ENCODE results near the gene ANKUB1.
"Not testable (repeated sequence)": the region's sequence is repeated elsewhere in the genome, so short reads cannot be mapped to it uniquely, and the experiment has no call there.

The ANKUB1 gene

GRCh38 chr3:149792452-149793270 is at the start of gene ANKUB1:
Gene ANKUB1, minus strand, starts transcription at chr3:149792554. Its CDS starts 188 bp downstream, at chr3:149792366.
- no peak for DNase-seq

DNA sequence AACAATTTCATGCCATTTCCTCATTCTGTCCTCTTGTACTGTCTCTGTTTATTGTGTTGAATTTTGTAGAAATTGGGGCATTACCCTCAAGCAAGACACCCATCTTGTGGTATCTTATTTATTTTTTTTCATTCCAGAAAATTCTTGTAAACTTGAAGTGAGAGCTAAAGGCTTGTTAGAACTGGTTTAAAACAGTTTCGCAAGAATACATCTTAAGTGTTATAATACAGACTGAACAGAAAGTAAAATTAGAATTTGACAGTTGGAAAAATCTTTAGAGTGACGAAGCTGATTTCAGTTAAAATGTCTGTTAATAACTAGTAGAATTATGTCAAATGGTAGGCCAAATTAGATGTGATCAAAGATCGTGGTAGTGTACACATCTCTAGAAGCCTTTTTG is 47.5 kb upstream of the ANKUB1 start:
- DNase-seq, result no peak

DNA sequence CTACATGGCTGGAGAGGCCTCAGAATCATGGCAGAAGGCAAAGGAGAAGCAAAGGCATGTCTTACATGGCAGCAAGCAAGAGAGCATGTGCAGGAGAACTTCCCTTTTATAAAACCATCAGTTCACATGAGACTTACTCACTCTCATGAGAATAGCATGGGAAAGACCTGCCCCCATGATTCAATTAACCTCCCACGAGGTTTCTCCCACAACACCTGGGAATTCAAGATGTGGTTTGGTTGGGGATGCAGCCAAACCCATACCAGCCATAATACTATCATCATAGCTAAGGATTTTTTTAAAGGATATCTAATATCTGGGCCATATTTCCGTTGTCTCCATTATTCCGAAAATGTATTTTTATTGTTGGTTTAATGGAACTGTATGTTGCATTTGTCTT is 47.1 kb upstream of the ANKUB1 start:
- not testable (repeated sequence) for DNase-seq

- DNase-seq, result not testable (repeated sequence)
Measured at GRCh38 chr3:149838491-149838890, 46.1 kb upstream of the ANKUB1 start.

DNA sequence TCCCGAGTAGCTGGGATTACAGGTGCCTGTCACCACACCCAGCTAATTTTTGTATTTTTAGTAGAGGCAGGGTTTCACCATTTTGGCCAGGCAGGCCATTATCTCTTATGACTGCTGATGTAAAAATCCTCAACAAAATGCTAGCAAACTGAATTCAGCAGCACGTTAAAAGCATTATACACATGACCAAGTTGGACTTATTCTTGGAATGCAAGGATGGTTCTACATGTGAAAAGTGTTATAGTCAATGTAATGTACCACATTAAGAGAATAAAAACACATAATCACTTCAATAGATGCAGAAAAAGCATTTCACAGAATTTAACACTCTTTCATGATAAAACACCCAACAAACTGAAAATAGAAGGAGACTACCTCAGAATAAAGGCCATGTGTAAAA is 40.9 kb upstream of the ANKUB1 start:
- no peak for DNase-seq

GRCh38 chr3:149832086-149832485 is 39.7 kb upstream of the ANKUB1 start:
- DNase-seq, result no peak

DNA sequence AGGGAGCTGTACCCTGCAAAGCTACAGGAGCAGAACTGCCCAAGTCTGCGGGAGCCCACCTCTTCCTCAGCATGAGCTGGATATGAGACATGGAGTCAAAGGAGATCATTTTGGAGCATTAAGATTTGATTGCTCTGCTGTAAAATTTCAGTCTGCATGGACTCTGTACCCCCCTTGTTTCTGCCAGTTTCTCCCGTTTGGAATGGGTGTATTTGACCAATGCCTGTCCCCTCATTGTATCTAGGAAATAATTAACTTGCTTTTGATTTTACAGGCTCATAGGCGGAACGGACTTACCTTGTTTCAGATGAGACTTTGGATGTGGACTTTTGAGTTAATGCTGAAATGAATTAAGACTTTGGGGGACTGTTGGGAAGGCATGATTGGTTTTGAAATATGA is 39.0 kb upstream of the ANKUB1 start:
- no peak for DNase-seq

GRCh38 chr3:149830902-149831301 is 38.5 kb upstream of the ANKUB1 start:
- no peak for DNase-seq

GRCh38 chr3:149829631-149830030 is 37.3 kb upstream of the ANKUB1 start:
- peak; percentile 50 to 66 (median 61) for DNase-seq

DNA sequence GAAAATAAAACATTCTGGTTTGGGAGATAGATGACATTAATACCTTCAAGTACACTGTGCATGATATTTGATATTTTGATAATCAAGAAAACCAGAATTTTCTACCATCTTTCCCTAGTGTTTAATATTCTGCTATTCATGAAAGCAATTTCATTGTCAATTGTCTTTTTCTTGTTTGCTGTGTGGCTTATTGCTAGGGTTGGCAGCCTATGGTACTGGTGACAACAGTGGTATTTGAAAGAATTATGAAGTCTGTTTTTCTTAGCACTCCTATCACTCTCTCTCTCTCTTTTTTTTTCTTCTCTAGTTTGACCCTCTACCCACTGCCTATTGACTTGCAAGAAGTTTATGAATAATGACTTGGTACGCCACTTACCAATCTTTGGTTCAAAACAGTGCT is 36.0 kb upstream of the ANKUB1 start:
- DNase-seq, result no peak

DNA sequence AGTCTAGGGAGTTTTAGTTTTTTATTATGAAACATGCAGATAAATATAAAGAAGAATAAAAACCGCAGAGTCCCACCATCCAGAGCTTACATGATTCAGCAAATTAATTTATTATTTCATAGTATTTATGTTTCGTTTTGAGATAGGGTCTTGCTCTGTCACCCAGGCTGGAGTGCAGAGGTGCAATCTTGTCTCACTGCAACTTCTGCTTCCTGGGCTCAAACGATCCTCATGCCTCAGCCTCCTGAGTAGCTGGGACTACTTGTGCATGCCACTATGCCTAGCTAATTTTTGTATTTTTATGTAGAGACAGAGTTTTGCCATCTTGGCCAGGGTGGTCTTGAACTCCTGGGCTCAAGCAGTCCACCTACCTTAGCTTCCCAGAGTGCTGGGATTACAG is 34.3 kb upstream of the ANKUB1 start:
- no peak for DNase-seq

DNA sequence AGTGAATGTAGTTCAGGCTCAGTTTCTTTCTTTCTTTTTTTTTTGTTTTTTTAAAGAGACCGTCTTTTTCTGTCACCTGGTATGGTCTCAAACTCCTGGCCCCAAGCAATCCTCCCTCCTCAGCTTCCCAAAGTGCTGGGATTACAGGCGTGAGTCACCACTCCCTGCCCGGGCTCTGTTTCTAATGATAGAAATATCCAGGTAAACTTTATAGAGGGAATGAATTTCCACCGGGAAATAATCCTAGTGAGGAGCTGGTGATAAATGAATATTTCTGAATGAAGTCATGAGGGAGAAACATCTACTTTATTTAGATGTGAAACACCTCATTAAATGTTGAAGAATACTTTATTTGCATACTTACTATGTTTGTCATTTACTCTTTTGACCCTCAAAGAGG is 27.8 kb upstream of the ANKUB1 start:
- DNase-seq, result no peak

GRCh38 chr3:149819432-149819831 is 27.1 kb upstream of the ANKUB1 start:
- DNase-seq, result no peak

DNA sequence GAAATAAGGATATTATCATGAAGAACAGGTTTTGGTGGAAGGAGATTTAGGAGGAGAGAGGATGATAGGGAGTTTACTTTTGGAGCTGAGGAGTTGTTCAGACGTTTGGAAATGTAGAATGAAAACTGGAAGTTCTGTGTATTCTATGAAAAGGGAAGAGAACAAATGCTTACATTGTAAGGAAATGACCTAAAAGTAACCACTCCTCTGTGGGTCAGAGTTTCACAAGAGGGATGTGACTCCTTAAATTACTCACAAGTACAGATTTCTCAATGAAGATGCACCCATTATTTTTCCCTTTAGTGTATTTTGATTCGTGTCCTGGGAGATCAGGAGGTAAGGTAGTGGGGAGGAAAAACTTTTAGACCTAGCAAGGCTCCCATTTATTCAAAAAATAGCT is 24.6 kb upstream of the ANKUB1 start:
- peak; percentile 79 to 98 (median 95) for DNase-seq

DNA sequence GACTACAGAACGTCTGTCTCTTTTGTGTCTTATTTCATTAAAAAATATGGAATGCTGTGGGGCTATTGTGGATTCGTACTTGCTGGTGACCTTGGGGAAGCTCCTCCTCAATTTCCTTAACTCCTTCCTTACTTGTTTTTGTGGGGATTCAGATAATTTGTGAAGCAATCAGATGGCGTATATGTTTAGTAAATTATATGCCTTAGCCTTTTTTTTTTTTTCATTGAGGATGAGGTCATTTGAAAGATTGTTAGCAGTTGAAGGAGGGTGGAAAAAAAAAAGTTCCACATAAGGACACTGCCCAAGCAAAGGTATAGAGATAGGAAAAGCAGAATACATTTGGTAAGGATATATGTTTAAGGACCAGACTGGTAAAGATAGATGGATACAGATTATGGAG is 24.0 kb upstream of the ANKUB1 start:
- peak; percentile 25 to 69 (median 57) for DNase-seq

- DNase-seq, result no peak
Measured at GRCh38 chr3:149815728-149816127, 23.4 kb upstream of the ANKUB1 start.

DNA sequence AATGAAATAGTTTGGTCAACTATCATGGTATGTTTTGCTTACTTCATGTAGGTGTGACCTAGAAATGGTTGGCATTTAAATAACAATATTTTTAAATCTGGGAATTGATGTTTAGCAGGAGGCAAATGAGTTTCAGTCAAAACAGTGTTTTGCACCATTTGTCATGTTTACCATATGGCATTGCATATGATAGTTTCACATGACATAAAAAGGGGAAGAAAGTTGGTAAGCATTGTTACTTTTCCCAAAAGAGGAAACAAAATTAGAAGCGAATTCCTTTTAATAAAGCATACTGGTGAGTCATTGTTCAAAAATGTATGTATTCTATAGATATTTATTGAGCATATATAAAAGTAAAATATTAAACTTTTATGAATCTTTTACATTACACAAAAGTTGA is 23.0 kb upstream of the ANKUB1 start:
- peak; percentile 61 to 92 (median 89) for DNase-seq

DNA sequence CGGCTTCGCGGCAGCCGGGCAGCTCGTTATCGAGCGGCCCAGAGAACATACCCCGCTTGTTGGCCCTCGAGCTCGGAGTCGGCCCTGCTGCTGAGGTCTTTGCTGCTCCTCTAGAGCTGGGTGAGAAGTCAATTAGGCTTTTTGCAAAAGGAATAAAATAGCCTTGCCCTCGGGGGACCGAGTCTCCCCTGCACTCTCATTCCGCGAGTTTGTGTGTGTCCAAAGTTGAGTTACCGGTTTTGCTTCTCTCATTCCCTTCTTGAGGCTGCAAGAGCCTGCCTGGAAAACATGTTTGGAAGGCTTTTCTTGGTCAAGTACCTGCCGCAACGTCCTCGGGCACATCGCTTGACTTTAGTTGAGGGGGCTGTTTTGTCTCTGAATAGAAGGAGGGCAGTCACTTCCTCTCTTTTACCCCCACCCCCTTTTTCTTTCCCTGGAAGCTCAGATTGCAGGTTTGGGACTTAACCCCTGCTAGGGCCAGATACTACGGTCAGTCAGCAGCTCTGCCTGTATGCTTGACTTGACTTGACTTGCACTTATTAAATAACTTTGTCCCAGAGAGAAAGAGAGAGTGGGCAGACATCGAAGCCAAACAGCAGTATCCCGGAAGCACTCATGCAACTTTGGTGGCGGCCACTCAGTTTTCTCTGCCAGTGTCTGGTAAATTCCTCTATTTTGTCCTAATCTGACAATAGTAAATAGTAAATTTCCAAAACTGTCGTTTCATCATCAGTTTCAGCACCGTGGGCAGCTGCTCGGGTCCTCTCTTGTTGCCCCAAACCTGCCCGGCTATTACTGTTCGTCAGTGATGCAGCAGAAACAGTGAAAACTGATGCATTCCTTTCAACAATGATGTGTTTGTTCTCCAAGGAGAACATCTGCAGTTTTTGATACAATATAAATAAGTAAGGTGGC is 21.3 kb upstream of the ANKUB1 start:
- peak; percentile 66 to 69 (median 68) for DNase-seq

DNA sequence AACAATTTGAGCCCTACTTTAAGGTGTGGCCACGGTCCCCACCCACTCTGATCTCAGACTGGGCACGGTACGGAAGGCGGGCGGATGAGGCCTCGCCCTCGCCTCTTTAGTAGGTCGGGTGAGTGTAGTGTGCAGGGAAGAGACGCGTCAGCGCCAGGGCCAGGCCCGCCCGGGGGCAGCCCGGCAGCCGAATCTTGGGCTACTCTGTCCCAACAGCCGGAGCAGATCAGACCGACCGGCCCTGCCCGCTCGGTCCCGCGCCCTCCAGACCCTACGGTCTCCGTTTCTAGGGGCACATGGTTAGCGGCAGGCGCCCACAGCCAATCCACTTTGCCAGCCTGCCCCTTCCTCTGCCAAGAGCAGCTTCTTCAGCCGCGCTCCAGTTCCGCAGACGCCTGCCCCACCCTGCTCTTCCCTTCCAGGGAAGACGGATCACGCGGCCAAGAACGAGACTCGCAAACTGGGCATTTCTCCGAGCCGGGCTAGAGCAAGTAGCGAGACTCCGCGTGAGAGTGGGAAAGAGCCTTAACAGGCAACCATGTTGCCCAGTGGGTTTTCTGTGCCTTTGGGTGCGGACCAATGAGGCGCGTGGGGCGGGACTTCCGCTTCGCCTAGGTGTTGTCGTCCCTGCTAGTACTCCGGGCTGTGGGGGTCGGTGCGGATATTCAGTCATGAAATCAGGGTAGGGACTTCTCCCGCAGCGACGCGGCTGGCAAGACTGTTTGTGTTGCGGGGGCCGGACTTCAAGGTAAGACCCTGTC is 20.4 kb upstream of the ANKUB1 start, which contains the start of gene RNF13:
Gene RNF13 (plus strand): TSS at position 610 of the 761 bp plus-strand sequence. CDS start 32,812 bp downstream, outside the sequence.
- peak; percentile 97 for DNase-seq

- DNase-seq, result peak in 1 of 3 donors; percentile 31
Measured at GRCh38 chr3:149812165-149812605, 19.8 kb upstream of the ANKUB1 start.

GRCh38 chr3:149810846-149811245 is 18.5 kb upstream of the ANKUB1 start:
- no peak for DNase-seq

DNA sequence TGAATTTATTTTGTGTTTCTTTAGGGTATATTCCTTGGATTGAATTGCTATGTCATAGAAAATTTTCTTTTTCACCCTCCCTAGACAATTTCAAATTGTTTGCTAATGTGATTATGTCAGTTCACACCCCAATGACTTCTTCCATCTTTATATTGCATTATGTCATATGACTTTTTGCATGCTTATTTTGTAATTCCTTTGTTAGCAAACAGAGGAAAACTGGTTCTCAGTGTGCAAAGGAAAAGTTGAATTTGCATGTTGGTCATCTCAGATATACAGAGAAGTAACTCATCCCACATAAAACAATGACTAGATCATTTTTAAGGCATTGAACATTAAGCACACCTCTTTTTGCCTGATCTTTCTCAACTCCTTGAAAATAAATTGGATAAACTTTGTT is 17.3 kb upstream of the ANKUB1 start:
- peak; percentile 69 to 96 (median 94) for DNase-seq
